Right ventricle myocardium inferior (tissue), 1 donor: ENCODE results near the gene TMEM222. TPM values are rescaled to one million over a fixed set of nuclear protein-coding genes. Genes with fewer than 3 reads are reported as not detected.

ENCODE experiments used
- ATAC-seq: fragments of 200-7000 bp; cut with Tn5 transposase; one replicate; pipeline ENCODE4 v1.9.1; 2020; ENCODE audit warnings: mild to moderate bottlenecking, moderate library complexity
- DNase-seq: peaks from one replicate; pipeline ENCODE4 v3.0.0; 2021; ENCODE audit errors: missing footprints
- intact Hi-C: fragments of 100-400 bp; cut with DNase I; formaldehyde crosslinking; loops from one replicate; pipeline ENCODE4 v1.11.0; 2022
- total RNA-seq: library from RNA; stranded (reverse); fragmentation: NEBNext Ultra II Directional; extraction: Animal tissue kit (Norgen Biotek cat#: 25700); gene quantifications from one replicate; pipeline ENCODE4 v1.2.1, GENCODE V29; 2021
- donor health status: DM: no; HTN: yes; CAD: no; lungs with severe emphysema.

Gene TMEM222
- total RNA-seq, 1 donor from 2014 or later, result 17.9 TPM

GRCh38 chr1:27333717-27334279 lies 11.8 kb downstream of the TMEM222 start:
- intact Hi-C loops, result loop anchor here (2.0 kb wide), 1 partner anchor 57 kb away; no protein-coding TSS in a partner anchor
- no peak for DNase-seq
- ATAC-seq, result no peak

GRCh38 chr1:27335506-27336422 lies 13.8 kb downstream of the TMEM222 start:
- ATAC-seq, result no peak
- peak; percentile 58 for DNase-seq
- intact Hi-C loops, result no loop called here

DNA sequence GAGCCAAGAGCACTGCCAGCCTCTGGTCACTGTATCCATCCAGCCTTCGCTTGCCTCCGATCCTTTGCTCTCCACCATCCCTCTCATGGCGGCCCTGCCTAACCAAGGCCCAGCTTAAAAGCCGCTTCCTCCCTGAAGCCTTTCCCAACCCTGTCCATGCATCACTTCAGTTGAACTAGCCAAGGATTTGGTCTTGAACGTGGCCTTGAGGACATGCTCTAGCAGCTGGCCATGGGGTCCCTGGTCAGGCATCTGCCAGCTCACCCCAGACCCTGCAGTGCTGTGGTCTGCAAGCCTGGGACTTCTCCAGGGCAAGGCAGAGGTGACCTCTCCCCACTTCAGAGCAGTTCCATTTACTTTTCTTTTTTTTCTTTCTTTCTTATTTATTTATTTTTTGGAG lies 14.8 kb downstream of the TMEM222 start:
- intact Hi-C loops, result no loop called here
- DNase-seq, result no peak
- no peak for ATAC-seq

GRCh38 chr1:27338751-27339150 lies 16.8 kb downstream of the TMEM222 start:
- no peak for ATAC-seq

DNA sequence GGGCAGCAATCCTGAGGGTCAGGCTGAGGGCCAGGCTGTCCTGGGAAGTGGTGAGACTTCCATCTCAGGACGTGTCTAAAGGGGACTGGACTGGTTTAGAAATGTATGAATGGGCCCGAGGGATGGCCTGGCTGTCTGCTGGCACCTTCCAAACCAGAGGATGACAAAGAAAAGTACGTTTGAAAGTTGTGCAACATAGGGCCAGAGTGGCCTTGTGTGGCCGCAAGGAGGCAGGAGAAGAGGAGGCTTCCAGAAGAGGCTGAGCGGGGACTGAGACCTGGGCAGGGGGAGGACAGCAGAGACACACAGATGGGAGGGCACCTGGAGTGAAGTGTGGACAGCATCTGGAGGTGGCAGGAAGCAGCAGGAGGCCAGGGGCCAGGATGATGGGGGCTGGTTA lies 17.2 kb downstream of the TMEM222 start:
- DNase-seq (no peak), ATAC-seq (no peak)
- intact Hi-C loops, result no loop called here

More at GRCh38 chr1:27338751-27339150, 16.8 kb downstream of the TMEM222 start:
- intact Hi-C loops, result no loop called here
- DNase-seq, result no peak

DNA sequence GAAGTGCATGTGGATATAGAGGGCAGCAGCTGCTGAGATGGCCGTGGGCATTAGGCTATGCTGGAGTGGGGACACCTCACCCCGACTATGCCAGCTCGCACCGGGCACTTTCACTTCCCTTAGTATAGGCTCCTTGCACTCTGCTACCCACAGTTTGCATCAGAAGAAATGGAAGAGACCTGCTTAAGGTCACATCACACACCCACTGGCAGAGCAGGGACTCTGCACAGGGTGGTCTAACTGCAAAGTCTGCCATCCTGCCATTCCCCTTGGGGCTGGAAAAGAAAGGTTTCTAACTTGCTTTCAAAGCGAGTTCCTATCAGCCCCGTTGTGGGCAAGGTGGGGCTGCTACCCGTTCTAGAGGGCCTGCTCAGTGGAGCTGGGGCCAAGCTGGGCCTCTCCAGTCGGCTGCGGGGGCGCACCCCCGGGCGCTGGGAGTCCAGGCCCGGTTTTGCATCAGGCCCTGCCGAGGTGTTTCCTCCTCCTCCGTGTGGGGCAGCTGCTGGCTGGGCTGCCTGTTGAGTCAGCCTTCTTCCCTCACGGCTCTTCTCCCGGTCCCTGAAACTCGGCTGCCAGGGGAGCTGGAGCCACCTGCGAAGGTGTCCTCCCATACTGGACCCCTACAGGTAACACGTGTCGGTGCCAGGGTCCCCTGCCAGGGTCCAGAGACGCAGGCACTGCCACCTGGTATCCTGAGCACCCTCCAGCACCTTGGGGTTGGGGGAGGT lies 19.7 kb downstream of the TMEM222 start, which contains the start of gene SYTL1:
SYTL1 (plus strand) TSS at position 498 of the 728 bp plus-strand sequence. CDS start 3,313 bp downstream, outside the sequence.
- ATAC-seq, result no peak
- intact Hi-C loops, result no loop called here

GRCh38 chr1:27342391-27342777 lies 20.4 kb downstream of the TMEM222 start:
- ATAC-seq (no peak), DNase-seq (no peak)
- intact Hi-C loops, result no loop called here

More for the DNA sequence above, 19.7 kb downstream of the TMEM222 start, which contains the start of gene SYTL1:
- DNase-seq, result peak; percentile 76

DNA sequence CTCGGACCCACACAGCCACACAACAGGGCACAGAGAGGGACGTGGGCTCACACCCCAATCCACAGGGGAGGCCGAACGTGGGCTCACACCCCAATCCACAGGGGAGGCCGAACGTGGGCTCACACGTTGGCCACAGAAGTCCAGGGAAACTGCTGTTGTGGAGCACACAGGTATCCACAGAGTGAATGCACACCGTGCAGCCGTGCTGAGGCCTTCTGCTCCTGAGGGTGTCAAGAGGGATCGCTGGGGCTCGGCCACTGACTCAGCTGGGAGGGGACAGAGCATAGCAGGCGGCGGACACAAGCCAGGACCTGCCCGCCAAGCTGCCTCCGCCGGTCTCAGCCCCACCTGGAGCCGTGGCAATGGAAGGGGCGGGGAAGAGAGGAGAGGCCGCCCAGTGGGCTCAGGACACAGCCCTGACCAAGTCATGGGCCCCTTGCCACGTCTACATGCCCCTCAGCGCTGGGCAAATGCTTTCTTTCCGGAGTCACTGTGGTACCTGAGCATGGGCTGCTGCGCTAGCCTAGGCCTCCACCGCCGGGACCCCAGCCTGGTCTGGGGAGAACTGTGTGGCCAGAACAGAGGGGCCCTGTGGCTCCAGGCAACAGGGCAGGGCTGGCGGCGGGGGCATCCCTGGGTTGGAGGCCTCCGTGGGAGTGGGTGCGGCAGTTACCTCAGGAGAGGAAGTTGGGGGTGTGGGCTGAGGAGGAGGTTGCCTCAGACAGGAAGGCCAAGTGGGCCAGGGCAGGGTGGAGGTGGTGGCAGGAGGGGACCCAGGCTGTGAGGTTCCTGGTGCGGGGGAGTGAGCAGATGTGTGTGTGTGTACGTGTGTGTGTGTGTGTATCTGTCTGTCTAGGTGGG lies 21.0 kb downstream of the TMEM222 start:
- DNase-seq (peak; percentile 82), ATAC-seq (peak; percentile 37)
- intact Hi-C loops, result no loop called here

GRCh38 chr1:27343639-27344025 lies 21.7 kb downstream of the TMEM222 start:
- no peak for ATAC-seq
- intact Hi-C loops, result no loop called here
- no peak for DNase-seq

DNA sequence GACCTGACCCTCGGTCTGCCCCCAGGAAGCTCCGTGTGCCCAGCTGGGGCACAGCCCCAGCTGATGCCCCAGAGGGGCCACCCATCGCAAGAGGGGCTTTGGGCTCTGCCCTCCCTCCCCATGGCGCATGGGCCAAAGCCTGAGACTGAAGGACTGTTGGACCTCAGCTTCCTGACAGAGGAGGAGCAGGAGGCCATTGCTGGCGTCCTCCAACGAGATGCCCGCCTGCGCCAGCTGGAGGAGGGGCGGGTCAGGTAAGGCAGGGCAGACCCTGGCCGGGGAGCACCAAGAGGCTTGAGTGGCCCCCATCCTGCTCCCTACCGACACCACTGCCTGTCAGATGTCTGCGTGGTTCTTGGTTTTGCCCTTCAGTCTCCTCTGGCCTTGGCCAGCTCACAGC lies 23.3 kb downstream of the TMEM222 start:
- ATAC-seq (no peak), DNase-seq (peak; percentile 48)
- intact Hi-C loops, result no loop called here

DNA sequence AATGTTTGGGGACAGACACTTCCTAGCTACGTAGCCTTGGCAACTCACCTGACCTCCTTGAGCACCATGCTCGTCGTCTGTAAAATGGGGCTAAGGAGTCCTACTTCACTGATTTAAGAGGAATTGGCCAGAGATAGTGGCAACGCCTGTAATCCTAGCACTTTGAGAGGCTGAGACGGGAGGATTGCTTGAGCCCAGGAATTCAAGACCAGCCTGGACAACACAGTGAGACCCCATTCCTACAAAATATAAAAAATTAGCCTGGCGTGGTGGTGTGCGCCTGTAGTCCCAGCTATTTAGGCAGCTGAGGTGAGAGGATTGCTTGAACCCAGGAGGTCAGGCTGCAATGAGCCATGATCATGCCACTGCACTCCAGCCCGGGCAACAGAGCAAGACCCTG lies 24.4 kb downstream of the TMEM222 start:
- DNase-seq (peak; percentile 20), ATAC-seq (no peak)
- intact Hi-C loops, result no loop called here

DNA sequence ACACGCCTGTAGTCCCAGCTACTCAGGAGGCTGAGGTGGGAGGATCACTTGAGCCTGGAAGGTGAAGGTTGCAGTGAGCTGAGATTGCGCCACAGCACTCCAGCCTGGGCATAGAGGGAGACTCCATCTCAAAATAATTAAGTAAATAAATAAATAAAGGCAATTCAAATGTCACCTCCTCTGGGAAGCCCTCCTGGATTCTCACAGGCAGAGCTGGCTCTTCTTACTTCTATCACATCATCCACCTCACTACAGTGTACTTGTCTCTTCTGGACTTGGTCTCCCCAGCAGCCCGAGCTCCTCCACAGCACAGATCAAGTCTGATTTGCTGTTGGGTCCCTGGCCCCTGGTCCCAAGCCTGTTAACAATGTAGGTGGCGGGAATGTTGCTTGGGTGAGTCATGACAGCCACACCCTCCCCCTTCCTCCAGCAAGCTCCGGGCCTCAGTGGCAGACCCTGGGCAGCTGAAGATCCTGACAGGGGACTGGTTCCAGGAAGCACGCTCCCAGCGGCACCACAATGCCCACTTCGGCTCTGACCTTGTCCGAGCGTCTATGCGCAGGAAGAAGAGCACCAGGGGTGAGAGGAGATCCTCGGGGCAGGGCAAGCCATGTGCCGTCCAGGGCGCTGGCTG lies 25.1 kb downstream of the TMEM222 start:
- intact Hi-C loops, result no loop called here

DNA sequence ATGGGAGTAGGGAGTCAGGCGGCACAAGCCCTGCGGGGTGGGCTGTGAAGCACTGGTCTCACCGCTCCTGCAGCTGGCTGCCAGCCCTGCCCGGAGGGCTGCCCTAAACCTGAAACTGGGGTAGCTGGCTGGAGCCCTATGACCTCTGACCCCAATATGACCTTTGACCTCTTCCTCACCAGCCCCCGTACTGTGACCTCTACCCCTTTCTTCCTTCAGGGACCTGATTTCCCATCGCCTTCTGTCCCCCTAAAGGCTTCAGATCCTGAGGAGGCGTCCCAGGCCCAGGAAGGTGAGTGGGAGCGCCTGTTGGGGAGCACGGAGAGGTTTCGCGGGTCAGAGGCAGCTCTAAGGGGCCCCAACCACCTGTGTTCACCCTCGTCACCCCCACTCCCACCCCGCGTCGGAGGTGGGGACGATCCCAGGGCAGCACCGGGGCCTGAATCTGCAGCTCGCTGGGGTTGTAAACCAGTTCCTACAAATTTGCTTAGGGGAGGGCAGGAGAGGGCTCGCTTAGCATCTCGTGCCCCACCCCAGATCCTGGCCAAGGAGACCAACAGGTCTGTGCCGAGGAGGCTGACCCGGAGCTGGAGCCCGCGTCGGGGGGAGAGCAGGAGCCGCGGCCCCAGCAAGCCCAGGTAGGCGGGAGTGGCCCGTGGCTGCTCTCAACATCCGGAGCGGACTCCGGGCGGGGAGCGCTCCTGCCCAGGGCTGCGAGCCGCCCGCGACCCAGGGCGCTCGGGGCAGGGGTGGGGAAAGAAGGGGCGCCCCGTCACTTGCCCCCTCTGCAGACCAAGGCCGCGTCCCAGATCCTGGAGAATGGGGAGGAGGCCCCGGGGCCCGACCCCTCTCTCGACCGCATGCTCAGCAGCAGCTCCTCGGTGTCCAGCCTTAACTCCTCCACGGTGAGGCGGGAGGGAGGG lies 27.2 kb downstream of the TMEM222 start:
- intact Hi-C loops, result no loop called here
- DNase-seq (peak; percentile 65), ATAC-seq (peak; percentile 32)

More for the DNA sequence above, 25.1 kb downstream of the TMEM222 start:
- ATAC-seq, result no peak
- peak; percentile 27 for DNase-seq

DNA sequence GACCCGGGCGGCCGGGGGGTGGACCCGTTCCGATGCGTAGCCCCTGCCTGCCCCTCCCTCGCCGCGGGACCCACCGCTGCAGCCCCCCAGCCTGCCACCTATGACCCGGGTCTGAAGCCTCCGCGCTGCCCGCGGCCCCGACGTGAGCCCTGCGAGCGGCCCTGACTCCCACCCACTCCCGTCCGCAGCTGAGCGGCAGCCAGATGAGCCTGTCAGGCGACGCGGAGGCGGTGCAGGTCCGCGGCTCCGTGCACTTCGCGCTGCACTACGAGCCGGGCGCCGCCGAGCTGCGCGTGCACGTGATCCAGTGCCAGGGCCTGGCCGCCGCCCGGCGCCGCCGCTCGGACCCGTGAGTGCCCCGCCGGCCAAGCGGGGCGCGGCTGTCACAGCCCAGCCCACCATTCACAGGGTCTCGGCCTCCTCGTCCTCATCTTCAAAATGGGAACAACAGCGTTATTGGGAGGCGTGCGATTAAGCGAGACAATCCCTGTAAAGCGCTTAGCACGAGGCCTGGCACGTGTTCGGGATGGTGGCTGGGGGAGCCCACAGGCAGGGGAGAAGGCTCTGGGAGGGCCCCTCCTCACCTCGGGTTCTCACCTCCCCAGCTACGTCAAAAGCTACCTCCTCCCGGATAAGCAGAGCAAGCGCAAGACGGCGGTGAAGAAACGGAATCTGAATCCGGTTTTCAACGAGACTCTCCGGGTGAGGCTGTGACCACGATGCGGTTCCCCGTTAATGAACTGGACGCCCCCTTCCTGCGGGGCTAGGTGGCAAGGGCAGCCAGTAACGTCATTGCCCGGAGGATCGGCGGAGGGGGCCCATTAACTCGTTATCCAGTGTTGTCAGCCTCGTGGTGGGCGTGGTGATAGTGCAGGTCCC lies 28.1 kb downstream of the TMEM222 start:
- DNase-seq, result peak; percentile 85
- ATAC-seq, result peak; percentile 69
- intact Hi-C loops, result no loop called here

- DNase-seq (peak; percentile 86), ATAC-seq (peak; percentile 45)
- intact Hi-C loops, result no loop called here
Observed at GRCh38 chr1:27350663-27351540, 28.9 kb downstream of the TMEM222 start.
